ENCODE results near the gene MGAT5. TPM values are rescaled to one million over a fixed set of nuclear protein-coding genes. Genes with fewer than 3 reads are reported as not detected.

The MGAT5 gene
- total RNA-seq, 4 donors from 2014 or later = 47.4 to 56.4 (median 50.3) TPM

- Histone ChIP-seq H3K36me3 (peaks cover 0 to 38% (median 8%) of the 10 kb centered on the region in 4 donors), H3K9me3 (no peaks in the 10 kb centered on the region), H3K4me3 (no peak overlapping the region), H3K27me3 (no peaks in the 10 kb centered on the region), H3K4me1 (peaks cover 0 to 5% (median 2%) of the 10 kb centered on the region in 4 donors), H3K27ac (replicated peaks in 1 of 4) (no peak overlapping the region)
- TF ChIP-seq POLR2A (IDR thresholded peaks at IDR 0.05; ENCODE audit: low read depth) (no peak), EP300 (IDR thresholded peaks at IDR 0.05) (no peak), POLR2AphosphoS5 (IDR thresholded peaks at IDR 0.05) (no peak), CTCF (IDR thresholded peaks at IDR 0.05) (no peak)
- 97% methylated on average over 3 of the region's 3 CpGs for WGBS
- intact Hi-C loops (cut with DNase I) = no loop called here
- DNase-seq (ENCODE audit: extremely low spot score) = no peak
Observed at GRCh38 chr2:134352844-134353243, 99.0 kb downstream of the MGAT5 start.

GRCh38 chr2:134354611-134355010, 100.7 kb downstream of the MGAT5 start:
- no peak for DNase-seq (ENCODE audit: extremely low spot score)
- no peak overlapping the region for H3K4me3 ChIP-seq
- no peaks in the 10 kb centered on the region for H3K9me3 ChIP-seq
- peaks cover 0 to 8% (median under 1%) of the 10 kb centered on the region in 4 donors for H3K4me1 ChIP-seq
- TF ChIP-seq EP300 (IDR thresholded peaks at IDR 0.05) (no peak), CTCF (IDR thresholded peaks at IDR 0.05) (no peak), POLR2AphosphoS5 (IDR thresholded peaks at IDR 0.05) (no peak), POLR2A (IDR thresholded peaks at IDR 0.05; ENCODE audit: low read depth) (no peak)
- WGBS = 100% methylated on average over 3 of the region's 3 CpGs
- intact Hi-C loops (cut with DNase I) = no loop called here
- H3K27me3 ChIP-seq = no peaks in the 10 kb centered on the region
- peaks cover 0 to 38% (median 7%) of the 10 kb centered on the region in 4 donors for H3K36me3 ChIP-seq
- no peak overlapping the region for H3K27ac ChIP-seq (replicated peaks in 1 of 4)

GRCh38 chr2:134357814-134358213, 103.9 kb downstream of the MGAT5 start:
- no peaks in the 10 kb centered on the region for H3K27me3 ChIP-seq
- peaks cover 0 to 22% (median 4%) of the 10 kb centered on the region in 4 donors for H3K36me3 ChIP-seq
- intact Hi-C loops (cut with DNase I) = no loop called here
- no peak for TF ChIP-seq EP300 (IDR thresholded peaks at IDR 0.05)
- TF ChIP-seq CTCF (IDR thresholded peaks at IDR 0.05) = no peak
- TF ChIP-seq POLR2AphosphoS5 (IDR thresholded peaks at IDR 0.05) = no peak
- TF ChIP-seq POLR2A (IDR thresholded peaks at IDR 0.05; ENCODE audit: low read depth) = no peak
- H3K4me1 ChIP-seq = peaks cover 14 to 31% (median 21%) of the 10 kb centered on the region in 4 donors
- H3K9me3 ChIP-seq = no peaks in the 10 kb centered on the region
- no peak overlapping the region for H3K27ac ChIP-seq (replicated peaks in 1 of 4)
- 95% methylated on average over 3 of the region's 3 CpGs for WGBS
- no peak for DNase-seq (ENCODE audit: extremely low spot score)
- no peak overlapping the region for H3K4me3 ChIP-seq

DNA sequence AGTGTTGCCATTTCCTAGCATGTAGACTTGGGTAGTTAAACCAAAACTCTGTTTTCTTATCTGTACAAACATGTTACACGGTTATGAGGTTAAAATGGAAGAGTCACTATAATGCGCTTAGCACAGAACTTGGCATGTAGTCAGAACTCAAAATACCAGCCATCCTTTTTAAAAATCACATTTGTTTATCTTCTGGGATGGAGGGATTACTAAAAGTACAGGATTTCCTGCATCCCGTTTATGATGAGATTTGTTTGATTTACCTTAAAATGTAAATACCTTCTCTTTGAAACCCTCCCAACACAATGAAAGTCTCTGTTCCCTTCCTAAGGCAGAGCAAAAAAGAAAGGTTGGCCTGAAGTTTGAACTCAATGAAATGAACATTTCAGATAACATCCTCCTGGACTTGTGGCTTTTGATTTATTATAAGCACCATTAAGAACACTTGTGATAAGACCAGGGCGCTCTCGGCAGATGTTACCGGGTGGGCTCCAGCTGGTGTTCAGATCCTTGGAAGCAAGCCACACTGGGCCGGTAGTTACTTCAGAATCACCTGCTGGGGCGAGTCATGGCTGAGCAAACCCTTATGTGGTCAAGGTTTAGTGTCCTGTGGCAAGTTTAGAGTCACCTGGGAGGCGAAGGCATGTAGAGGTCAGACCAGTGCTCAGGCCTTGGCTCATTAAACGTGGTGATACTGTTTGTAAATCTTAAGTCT, 105.7 kb downstream of the MGAT5 start:
- no peak for TF ChIP-seq POLR2A (IDR thresholded peaks at IDR 0.05; ENCODE audit: low read depth)
- TF ChIP-seq EP300 (IDR thresholded peaks at IDR 0.05) = no peak
- no peaks in the 10 kb centered on the region for H3K9me3 ChIP-seq
- peaks cover 0 to 20% (median 9%) of the 10 kb centered on the region in 4 donors for H3K36me3 ChIP-seq
- H3K4me1 ChIP-seq = peaks cover 14 to 32% (median 21%) of the 10 kb centered on the region in 4 donors
- 65% methylated on average over 10 of the region's 10 CpGs for WGBS
- H3K27me3 ChIP-seq = no peaks in the 10 kb centered on the region
- intact Hi-C loops (cut with DNase I) = no loop called here
- H3K4me3 ChIP-seq = no peak overlapping the region
- no peak overlapping the region for H3K27ac ChIP-seq (replicated peaks in 1 of 4)
- no peak for DNase-seq (ENCODE audit: extremely low spot score)

DNA sequence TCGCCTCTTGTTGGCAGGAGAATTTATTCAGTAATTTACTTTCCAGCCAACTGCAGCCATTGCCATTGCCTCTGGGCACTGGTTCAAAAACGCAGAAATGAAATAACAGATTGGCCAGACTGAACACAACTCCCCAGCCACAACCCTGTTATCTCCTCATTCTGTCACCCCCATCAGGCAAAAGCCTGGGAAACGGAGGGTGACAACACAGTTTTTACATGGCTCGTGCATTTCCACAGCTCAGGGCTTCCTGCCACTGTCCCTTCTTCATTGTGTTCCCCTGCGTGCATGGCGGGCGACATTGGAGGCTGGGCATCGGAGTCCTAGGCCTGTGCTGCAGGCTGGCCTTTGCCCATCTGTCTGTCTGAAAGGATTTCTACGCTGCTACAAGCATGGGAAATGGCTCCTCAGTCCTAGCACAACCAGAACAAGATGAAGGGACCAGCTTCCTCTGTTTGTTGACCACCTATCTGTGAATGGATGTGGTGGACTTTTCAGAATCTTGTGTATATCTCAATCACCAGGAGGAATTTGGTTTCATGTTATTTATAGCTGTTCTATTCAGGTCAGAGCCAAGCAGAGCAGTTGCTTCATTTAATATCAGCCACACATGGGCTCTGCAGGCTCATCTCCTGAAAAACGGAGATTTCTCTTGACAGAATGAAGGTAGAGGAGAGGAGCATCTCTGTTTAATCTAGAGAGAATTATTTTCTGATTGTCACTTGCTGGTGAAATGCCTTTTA, 107.0 kb downstream of the MGAT5 start:
- intact Hi-C loops (cut with DNase I) = no loop called here

More for the DNA sequence above, 107.0 kb downstream of the MGAT5 start:
- Histone ChIP-seq H3K36me3 (peaks cover 0 to 20% (median 7%) of the 10 kb centered on the region in 4 donors), H3K9me3 (no peaks in the 10 kb centered on the region), H3K27ac (replicated peaks in 1 of 4) (peak overlapping the region in 3 of 4 donors; percentile 21 to 40 (median 30)), H3K4me3 (no peak overlapping the region), H3K27me3 (no peaks in the 10 kb centered on the region), H3K4me1 (peaks cover 14 to 32% (median 21%) of the 10 kb centered on the region in 4 donors)
- 61% methylated on average over 10 of the region's 10 CpGs for WGBS
- no peak for DNase-seq (ENCODE audit: extremely low spot score)
- TF ChIP-seq POLR2A (IDR thresholded peaks at IDR 0.05; ENCODE audit: low read depth) (no peak), POLR2AphosphoS5 (IDR thresholded peaks at IDR 0.05) (no peak), EP300 (IDR thresholded peaks at IDR 0.05) (no peak), CTCF (IDR thresholded peaks at IDR 0.05) (no peak)
